Measurements from ENCODE around the gene SERPINA12. TPM values are rescaled to one million over a fixed set of nuclear protein-coding genes. Genes with fewer than 3 reads are reported as not detected.

SERPINA12 gene
- total RNA-seq (0.05 TPM), polyA plus RNA-seq (0.71 TPM)
- long read RNA-seq, donor 1 = 0 reads
- long read RNA-seq, donor 2 = 0 reads
- long read RNA-seq, donor 3 = 0 reads
- long read RNA-seq, donor 4 = 0 reads
- long read RNA-seq, donor 5 = 0 reads
- long read RNA-seq, donor 6 = 0 reads
- long read RNA-seq, donor 7 = 0 reads
- long read RNA-seq, donor 8 = 0 reads
- long read RNA-seq, donor 9 = 0 reads
- long read RNA-seq, donor 10 = 0 reads

GRCh38 chr14:94509356-94509755, at the start of gene SERPINA12:
Gene SERPINA12 (minus strand): TSS chr14:94509469. CDS start chr14:94498397, 11,072 bp downstream.
- H3K4me1 ChIP-seq (ENCODE audit: control insufficient read depth in 2 of 2, insufficient read depth in 2 of 2, low read length in 2 of 2) = no peaks in the 10 kb centered on the region
- H3K27me3 ChIP-seq (ENCODE audit: control insufficient read depth in 2 of 2, insufficient read depth in 1 of 2, low read length in 1 of 2) = no peaks in the 10 kb centered on the region
- no peak within 1 kb of the TSS for H3K4me3 ChIP-seq (ENCODE audit: low read length in 2 of 2)
- no peak within 1 kb of the TSS for H3K27ac ChIP-seq (ENCODE audit: low read depth in 1 of 2, low read length in 1 of 2)
- H3K36me3 ChIP-seq (ENCODE audit: control insufficient read depth in 2 of 2, insufficient read depth in 2 of 2, low read length in 1 of 2) = no peaks in the 10 kb centered on the region
- no peaks in the 10 kb centered on the region for H3K9me3 ChIP-seq (ENCODE audit: control insufficient read depth in 2 of 2, insufficient read depth in 1 of 2, low read length in 1 of 2)
- WGBS = 68% methylated on average over 3 of the region's 3 CpGs
- no peak for DNase-seq (ENCODE audit: low read depth in 6 of 9, low spot score in 9 of 9)

GRCh38 chr14:94558842-94559241, 49.6 kb upstream of the SERPINA12 start:
- 88% methylated on average over 2 of the region's 2 CpGs for WGBS

GRCh38 chr14:94557327-94557726, 48.1 kb upstream of the SERPINA12 start:
- H3K27ac ChIP-seq (ENCODE audit: low read depth in 1 of 2, low read length in 1 of 2) = no peak overlapping the region
- H3K4me3 ChIP-seq (ENCODE audit: low read length in 2 of 2) = no peak overlapping the region
- 97% methylated on average over 1 of the region's 1 CpG for WGBS
- H3K4me1 ChIP-seq (ENCODE audit: control insufficient read depth in 2 of 2, insufficient read depth in 2 of 2, low read length in 2 of 2) = no peaks in the 10 kb centered on the region
- DNase-seq (ENCODE audit: low read depth in 6 of 9, low spot score in 9 of 9) = no peak
- no peaks in the 10 kb centered on the region for H3K36me3 ChIP-seq (ENCODE audit: control insufficient read depth in 2 of 2, insufficient read depth in 2 of 2, low read length in 1 of 2)
- no peaks in the 10 kb centered on the region for H3K27me3 ChIP-seq (ENCODE audit: control insufficient read depth in 2 of 2, insufficient read depth in 1 of 2, low read length in 1 of 2)
- H3K9me3 ChIP-seq (ENCODE audit: control insufficient read depth in 2 of 2, insufficient read depth in 1 of 2, low read length in 1 of 2) = no peaks in the 10 kb centered on the region

More at GRCh38 chr14:94558842-94559241, 49.6 kb upstream of the SERPINA12 start:
- no peaks in the 10 kb centered on the region for H3K4me1 ChIP-seq (ENCODE audit: control insufficient read depth in 2 of 2, insufficient read depth in 2 of 2, low read length in 2 of 2)
- no peaks in the 10 kb centered on the region for H3K27me3 ChIP-seq (ENCODE audit: control insufficient read depth in 2 of 2, insufficient read depth in 1 of 2, low read length in 1 of 2)
- no peak overlapping the region for H3K27ac ChIP-seq (ENCODE audit: low read depth in 1 of 2, low read length in 1 of 2)
- no peak for DNase-seq (ENCODE audit: low read depth in 6 of 9, low spot score in 9 of 9)
- H3K9me3 ChIP-seq (ENCODE audit: control insufficient read depth in 2 of 2, insufficient read depth in 1 of 2, low read length in 1 of 2) = no peaks in the 10 kb centered on the region
- H3K36me3 ChIP-seq (ENCODE audit: control insufficient read depth in 2 of 2, insufficient read depth in 2 of 2, low read length in 1 of 2) = no peaks in the 10 kb centered on the region
- no peak overlapping the region for H3K4me3 ChIP-seq (ENCODE audit: low read length in 2 of 2)

GRCh38 chr14:94555991-94556390, 46.7 kb upstream of the SERPINA12 start:
- Histone ChIP-seq H3K36me3 (ENCODE audit: control insufficient read depth in 2 of 2, insufficient read depth in 2 of 2, low read length in 1 of 2) (no peaks in the 10 kb centered on the region), H3K27ac (ENCODE audit: low read depth in 1 of 2, low read length in 1 of 2) (no peak overlapping the region), H3K4me3 (ENCODE audit: low read length in 2 of 2) (no peak overlapping the region), H3K9me3 (ENCODE audit: control insufficient read depth in 2 of 2, insufficient read depth in 1 of 2, low read length in 1 of 2) (no peaks in the 10 kb centered on the region), H3K4me1 (ENCODE audit: control insufficient read depth in 2 of 2, insufficient read depth in 2 of 2, low read length in 2 of 2) (no peaks in the 10 kb centered on the region), H3K27me3 (ENCODE audit: control insufficient read depth in 2 of 2, insufficient read depth in 1 of 2, low read length in 1 of 2) (no peaks in the 10 kb centered on the region)
- WGBS = 92% methylated on average over 9 of the region's 9 CpGs
- DNase-seq (ENCODE audit: low read depth in 6 of 9, low spot score in 9 of 9) = no peak

- 77% methylated on average over 8 of the region's 8 CpGs for WGBS
- H3K27me3 ChIP-seq (ENCODE audit: control insufficient read depth in 2 of 2, insufficient read depth in 1 of 2, low read length in 1 of 2) = peaks cover 0 to 4% of the 10 kb centered on the region in 2 donors
- H3K27ac ChIP-seq (ENCODE audit: low read depth in 1 of 2, low read length in 1 of 2) = no peak overlapping the region
- H3K36me3 ChIP-seq (ENCODE audit: control insufficient read depth in 2 of 2, insufficient read depth in 2 of 2, low read length in 1 of 2) = no peaks in the 10 kb centered on the region
- no peak for DNase-seq (ENCODE audit: low read depth in 6 of 9, low spot score in 9 of 9)
- H3K4me1 ChIP-seq (ENCODE audit: control insufficient read depth in 2 of 2, insufficient read depth in 2 of 2, low read length in 2 of 2) = no peaks in the 10 kb centered on the region
- H3K4me3 ChIP-seq (ENCODE audit: low read length in 2 of 2) = no peak overlapping the region
- H3K9me3 ChIP-seq (ENCODE audit: control insufficient read depth in 2 of 2, insufficient read depth in 1 of 2, low read length in 1 of 2) = no peaks in the 10 kb centered on the region
Observed at GRCh38 chr14:94550041-94550440, 40.8 kb upstream of the SERPINA12 start.

- no peak overlapping the region for H3K4me3 ChIP-seq (ENCODE audit: low read length in 2 of 2)
- no peaks in the 10 kb centered on the region for H3K9me3 ChIP-seq (ENCODE audit: control insufficient read depth in 2 of 2, insufficient read depth in 1 of 2, low read length in 1 of 2)
- no peaks in the 10 kb centered on the region for H3K4me1 ChIP-seq (ENCODE audit: control insufficient read depth in 2 of 2, insufficient read depth in 2 of 2, low read length in 2 of 2)
- no peak overlapping the region for H3K27ac ChIP-seq (ENCODE audit: low read depth in 1 of 2, low read length in 1 of 2)
- H3K36me3 ChIP-seq (ENCODE audit: control insufficient read depth in 2 of 2, insufficient read depth in 2 of 2, low read length in 1 of 2) = no peaks in the 10 kb centered on the region
- 33% methylated on average over 24 of the region's 24 CpGs for WGBS
- peak in 6 of 9 donors; percentile 4 to 49 (median 16) for DNase-seq (ENCODE audit: low read depth in 6 of 9, low spot score in 9 of 9)
- peaks cover 0 to 4% of the 10 kb centered on the region in 2 donors for H3K27me3 ChIP-seq (ENCODE audit: control insufficient read depth in 2 of 2, insufficient read depth in 1 of 2, low read length in 1 of 2)
Observed at GRCh38 chr14:94548999-94549985, 40.0 kb upstream of the SERPINA12 start.

GRCh38 chr14:94548131-94548998, 39.1 kb upstream of the SERPINA12 start:
- 95% methylated on average over 14 of the region's 14 CpGs for WGBS
- DNase-seq (ENCODE audit: low read depth in 6 of 9, low spot score in 9 of 9) = no peak

GRCh38 chr14:94547726-94548125, 38.5 kb upstream of the SERPINA12 start:
- Histone ChIP-seq H3K27ac (ENCODE audit: low read depth in 1 of 2, low read length in 1 of 2) (no peak overlapping the region), H3K27me3 (ENCODE audit: control insufficient read depth in 2 of 2, insufficient read depth in 1 of 2, low read length in 1 of 2) (peaks cover 0 to 4% of the 10 kb centered on the region in 2 donors), H3K9me3 (ENCODE audit: control insufficient read depth in 2 of 2, insufficient read depth in 1 of 2, low read length in 1 of 2) (no peaks in the 10 kb centered on the region), H3K4me1 (ENCODE audit: control insufficient read depth in 2 of 2, insufficient read depth in 2 of 2, low read length in 2 of 2) (peaks cover 0 to 3% of the 10 kb centered on the region in 2 donors), H3K4me3 (ENCODE audit: low read length in 2 of 2) (no peak overlapping the region), H3K36me3 (ENCODE audit: control insufficient read depth in 2 of 2, insufficient read depth in 2 of 2, low read length in 1 of 2) (no peaks in the 10 kb centered on the region)
- 83% methylated on average over 4 of the region's 4 CpGs for WGBS
- no peak for DNase-seq (ENCODE audit: low read depth in 6 of 9, low spot score in 9 of 9)

More at GRCh38 chr14:94548131-94548998, 39.1 kb upstream of the SERPINA12 start:
- no peaks in the 10 kb centered on the region for H3K9me3 ChIP-seq (ENCODE audit: control insufficient read depth in 2 of 2, insufficient read depth in 1 of 2, low read length in 1 of 2)
- H3K36me3 ChIP-seq (ENCODE audit: control insufficient read depth in 2 of 2, insufficient read depth in 2 of 2, low read length in 1 of 2) = no peaks in the 10 kb centered on the region
- H3K4me1 ChIP-seq (ENCODE audit: control insufficient read depth in 2 of 2, insufficient read depth in 2 of 2, low read length in 2 of 2) = peaks cover 0 to 2% of the 10 kb centered on the region in 2 donors
- peaks cover 0 to 4% of the 10 kb centered on the region in 2 donors for H3K27me3 ChIP-seq (ENCODE audit: control insufficient read depth in 2 of 2, insufficient read depth in 1 of 2, low read length in 1 of 2)
- H3K27ac ChIP-seq (ENCODE audit: low read depth in 1 of 2, low read length in 1 of 2) = no peak overlapping the region
- no peak overlapping the region for H3K4me3 ChIP-seq (ENCODE audit: low read length in 2 of 2)

All from thymus (tissue), 14 donors.